GM12873 (cell line): ENCODE results near the gene KRTAP17-1.
"Not testable (repeated sequence)": the region's sequence is repeated elsewhere in the genome, so short reads cannot be mapped to it uniquely, and the experiment has no call there.

Experiments
- CTCF ChIP-seq: IDR thresholded peaks from 2 replicates; pipeline ENCODE4 v1.5.1; 2012; ENCODE audit warnings: low read depth, mild to moderate bottlenecking, moderate library complexity, low read length, control low read depth; ENCODE audit not compliant: insufficient read depth; ENCODE audit errors: missing control alignments

Gene KRTAP17-1

GRCh38 chr17:41315204-41315794 is at the start of gene KRTAP17-1:
KRTAP17-1 (minus strand) TSS chr17:41315710; CDS start chr17:41315650, 60 bp downstream.
- no peak for TF ChIP-seq CTCF

GRCh38 chr17:41363881-41364280 is 48.4 kb upstream of the KRTAP17-1 start:
- TF ChIP-seq CTCF: no peak

GRCh38 chr17:41360296-41360995 is 44.9 kb upstream of the KRTAP17-1 start:
- no peak for TF ChIP-seq CTCF

- TF ChIP-seq CTCF: no peak
Observed at GRCh38 chr17:41354536-41354935, 39.0 kb upstream of the KRTAP17-1 start.

GRCh38 chr17:41352597-41353366 is 37.3 kb upstream of the KRTAP17-1 start:
- no peak for TF ChIP-seq CTCF

- TF ChIP-seq CTCF: no peak
Observed at GRCh38 chr17:41351177-41351576, 35.7 kb upstream of the KRTAP17-1 start.

- not testable (repeated sequence) for TF ChIP-seq CTCF
Observed at GRCh38 chr17:41350381-41350878, 34.9 kb upstream of the KRTAP17-1 start, which contains the start of gene KRT33A. KRT33A (minus strand) TSS chr17:41350828; CDS start chr17:41350767, 61 bp downstream.
